T-helper 2 cell treated with Interferon-gamma antibody and Interleukin-4, amounts not matched to agents 5 μg/mL and 100 μg/mL, for 36 hours (primary cell): ENCODE results near the gene CYP19A1.

Source experiments
- DNase-seq: peaks from one replicate; pipeline ENCODE4 v3.0.0; 2021; ENCODE audit warnings: low spot score
- H3K27ac Mint-ChIP-seq: one replicate; pipeline ENCODE4 v1.8.0; 2021; ENCODE audit warnings: mild to moderate bottlenecking, mixed read lengths
- H3K27me3 Mint-ChIP-seq: one replicate; pipeline ENCODE4 v1.8.0; 2021; ENCODE audit warnings: low read depth, mixed read lengths
- H3K36me3 Mint-ChIP-seq: one replicate; pipeline ENCODE4 v1.8.0; 2021; ENCODE audit warnings: low read depth, mixed read lengths
- H3K4me1 Mint-ChIP-seq: one replicate; pipeline ENCODE4 v1.8.0; 2021; ENCODE audit warnings: low read depth, mixed read lengths
- H3K4me3 Mint-ChIP-seq: one replicate; pipeline ENCODE4 v1.8.0; 2022; ENCODE audit warnings: mild to moderate bottlenecking, moderate library complexity, mixed read lengths
- H3K9me3 Mint-ChIP-seq: one replicate; pipeline ENCODE4 v1.8.0; 2021; ENCODE audit warnings: mixed read lengths

CYP19A1 gene

GRCh38 chr15:51349156-51349844 is 10.9 kb upstream of the CYP19A1 start:
- Mint-ChIP-seq H3K27ac (no peak overlapping the region), H3K27me3 (peaks cover 26% of the 10 kb centered on the region), H3K9me3 (no peaks in the 10 kb centered on the region), H3K4me3 (no peak overlapping the region), H3K36me3 (no peaks in the 10 kb centered on the region), H3K4me1 (peaks cover 4% of the 10 kb centered on the region)
- no peak for DNase-seq

GRCh38 chr15:51348688-51349087 is 10.3 kb upstream of the CYP19A1 start:
- DNase-seq = no peak
- Mint-ChIP-seq H3K4me3 (no peak overlapping the region), H3K9me3 (no peaks in the 10 kb centered on the region), H3K27me3 (peaks cover 29% of the 10 kb centered on the region), H3K36me3 (no peaks in the 10 kb centered on the region), H3K27ac (no peak overlapping the region), H3K4me1 (peaks cover 4% of the 10 kb centered on the region)

- peaks cover 38% of the 10 kb centered on the region for H3K27me3 Mint-ChIP-seq
- peaks cover 4% of the 10 kb centered on the region for H3K4me1 Mint-ChIP-seq
Measured at GRCh38 chr15:51346136-51346535, 7.7 kb upstream of the CYP19A1 start.

GRCh38 chr15:51343466-51343865 is 5.1 kb upstream of the CYP19A1 start:
- no peak for DNase-seq
- no peaks in the 10 kb centered on the region for H3K36me3 Mint-ChIP-seq
- H3K27ac Mint-ChIP-seq = no peak overlapping the region
- no peaks in the 10 kb centered on the region for H3K4me1 Mint-ChIP-seq
- no peak overlapping the region for H3K4me3 Mint-ChIP-seq
- peaks cover 53% of the 10 kb centered on the region for H3K27me3 Mint-ChIP-seq
- H3K9me3 Mint-ChIP-seq = no peaks in the 10 kb centered on the region

More at GRCh38 chr15:51346136-51346535, 7.7 kb upstream of the CYP19A1 start:
- DNase-seq = no peak
- no peak overlapping the region for H3K4me3 Mint-ChIP-seq
- no peak overlapping the region for H3K27ac Mint-ChIP-seq
- H3K36me3 Mint-ChIP-seq = no peaks in the 10 kb centered on the region
- no peaks in the 10 kb centered on the region for H3K9me3 Mint-ChIP-seq

GRCh38 chr15:51342227-51342999 is 4.0 kb upstream of the CYP19A1 start:
- H3K4me1 Mint-ChIP-seq = no peaks in the 10 kb centered on the region
- no peaks in the 10 kb centered on the region for H3K9me3 Mint-ChIP-seq
- peaks cover 53% of the 10 kb centered on the region for H3K27me3 Mint-ChIP-seq
- H3K36me3 Mint-ChIP-seq = no peaks in the 10 kb centered on the region
- no peak overlapping the region for H3K4me3 Mint-ChIP-seq
- no peak for DNase-seq
- no peak overlapping the region for H3K27ac Mint-ChIP-seq

DNA sequence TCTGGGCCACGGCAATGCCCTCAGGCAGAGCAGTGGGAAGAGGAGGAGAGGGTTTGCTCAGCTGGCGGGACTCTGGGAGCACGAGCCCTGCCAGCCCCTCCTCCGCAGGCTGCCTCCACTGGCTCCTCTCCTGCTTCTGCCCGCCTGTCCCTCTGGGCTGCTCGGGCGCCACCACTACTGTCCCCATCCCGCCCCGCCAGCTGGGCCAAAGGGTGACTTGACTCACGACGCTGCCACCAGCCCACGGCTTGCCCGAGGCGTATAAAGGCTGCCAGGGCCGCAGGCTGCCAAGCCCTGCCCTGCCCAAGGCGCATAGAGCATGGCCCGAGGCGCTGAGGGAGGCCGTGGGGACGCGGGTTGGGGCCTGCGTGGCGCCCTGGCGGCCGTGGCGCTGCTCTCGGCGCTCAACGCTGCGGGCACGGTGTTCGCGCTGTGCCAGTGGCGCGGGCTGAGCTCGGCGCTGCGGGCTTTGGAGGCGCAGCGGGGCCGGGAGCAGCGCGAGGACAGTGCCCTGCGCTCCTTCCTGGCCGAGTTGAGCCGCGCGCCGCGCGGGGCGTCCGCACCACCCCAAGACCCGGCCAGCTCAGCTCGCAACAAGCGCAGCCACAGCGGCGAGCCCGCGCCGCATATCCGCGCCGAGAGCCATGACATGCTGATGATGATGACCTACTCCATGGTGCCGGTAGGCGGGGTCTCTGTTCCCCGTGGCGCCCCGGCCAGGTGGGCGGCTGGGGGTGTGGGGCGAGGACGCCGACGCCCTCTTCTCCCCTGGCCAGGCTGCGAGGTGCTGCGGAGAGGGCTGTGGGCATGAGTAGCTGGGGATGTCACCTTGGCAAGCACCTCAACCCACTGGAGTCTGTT is 3.2 kb upstream of the CYP19A1 start, which contains the start of gene GLDN:
GLDN (plus strand) TSS at position 290 of the 861 bp plus-strand sequence; CDS start at position 320, 30 bp downstream.
- H3K4me3 Mint-ChIP-seq = no peak within 1 kb of the TSS
- peaks cover 52% of the 10 kb centered on the region for H3K27me3 Mint-ChIP-seq
- no peak within 1 kb of the TSS for H3K27ac Mint-ChIP-seq
- DNase-seq = no peak
- H3K4me1 Mint-ChIP-seq = no peaks in the 10 kb centered on the region
- H3K9me3 Mint-ChIP-seq = no peaks in the 10 kb centered on the region
- no peaks in the 10 kb centered on the region for H3K36me3 Mint-ChIP-seq

- H3K27ac Mint-ChIP-seq = no peak overlapping the region
Measured at GRCh38 chr15:51335538-51336410, 2.6 kb downstream of the CYP19A1 start.

GRCh38 chr15:51335087-51335486 is 3.3 kb downstream of the CYP19A1 start:
- H3K27me3 Mint-ChIP-seq = peaks cover 6% of the 10 kb centered on the region

More at GRCh38 chr15:51335538-51336410, 2.6 kb downstream of the CYP19A1 start:
- H3K9me3 Mint-ChIP-seq = no peaks in the 10 kb centered on the region
- H3K4me3 Mint-ChIP-seq = no peak overlapping the region
- H3K4me1 Mint-ChIP-seq = no peaks in the 10 kb centered on the region
- H3K27me3 Mint-ChIP-seq = peaks cover 11% of the 10 kb centered on the region
- no peaks in the 10 kb centered on the region for H3K36me3 Mint-ChIP-seq
- DNase-seq = no peak

GRCh38 chr15:51334011-51334451 is 4.4 kb downstream of the CYP19A1 start:
- no peak overlapping the region for H3K27ac Mint-ChIP-seq
- H3K4me1 Mint-ChIP-seq = no peaks in the 10 kb centered on the region
- H3K4me3 Mint-ChIP-seq = no peak overlapping the region
- H3K27me3 Mint-ChIP-seq = no peaks in the 10 kb centered on the region
- no peak for DNase-seq
- no peaks in the 10 kb centered on the region for H3K36me3 Mint-ChIP-seq
- no peaks in the 10 kb centered on the region for H3K9me3 Mint-ChIP-seq

More at GRCh38 chr15:51335087-51335486, 3.3 kb downstream of the CYP19A1 start:
- H3K4me3 Mint-ChIP-seq = no peak overlapping the region
- H3K9me3 Mint-ChIP-seq = no peaks in the 10 kb centered on the region
- DNase-seq = no peak
- H3K4me1 Mint-ChIP-seq = no peaks in the 10 kb centered on the region
- no peak overlapping the region for H3K27ac Mint-ChIP-seq
- H3K36me3 Mint-ChIP-seq = no peaks in the 10 kb centered on the region

GRCh38 chr15:51333571-51333970 is 4.8 kb downstream of the CYP19A1 start:
- Mint-ChIP-seq H3K4me3 (no peak overlapping the region), H3K27ac (no peak overlapping the region), H3K27me3 (no peaks in the 10 kb centered on the region), H3K9me3 (no peaks in the 10 kb centered on the region), H3K36me3 (no peaks in the 10 kb centered on the region), H3K4me1 (no peaks in the 10 kb centered on the region)
- no peak for DNase-seq

GRCh38 chr15:51332206-51333147 is 5.9 kb downstream of the CYP19A1 start:
- no peaks in the 10 kb centered on the region for H3K27me3 Mint-ChIP-seq
- no peaks in the 10 kb centered on the region for H3K36me3 Mint-ChIP-seq

GRCh38 chr15:51331141-51331540 is 7.3 kb downstream of the CYP19A1 start:
- no peaks in the 10 kb centered on the region for H3K4me1 Mint-ChIP-seq
- no peaks in the 10 kb centered on the region for H3K9me3 Mint-ChIP-seq
- no peak overlapping the region for H3K4me3 Mint-ChIP-seq
- no peak overlapping the region for H3K27ac Mint-ChIP-seq
- no peak for DNase-seq
- H3K27me3 Mint-ChIP-seq = peaks cover 2% of the 10 kb centered on the region
- no peaks in the 10 kb centered on the region for H3K36me3 Mint-ChIP-seq

More at GRCh38 chr15:51332206-51333147, 5.9 kb downstream of the CYP19A1 start:
- no peaks in the 10 kb centered on the region for H3K9me3 Mint-ChIP-seq
- DNase-seq = no peak
- no peaks in the 10 kb centered on the region for H3K4me1 Mint-ChIP-seq
- H3K4me3 Mint-ChIP-seq = no peak overlapping the region
- no peak overlapping the region for H3K27ac Mint-ChIP-seq
